HG02610 (cell line): ENCODE data around the gene BCO1.

ENCODE experiments used
- ATAC-seq: cut with Tn5 transposase; IDR thresholded peaks from one replicate; pipeline ENCODE4 v1.9.1; 2021; ENCODE audit warnings: mild to moderate bottlenecking, moderate library complexity; ENCODE audit not compliant: unreplicated experiment

The BCO1 gene

DNA sequence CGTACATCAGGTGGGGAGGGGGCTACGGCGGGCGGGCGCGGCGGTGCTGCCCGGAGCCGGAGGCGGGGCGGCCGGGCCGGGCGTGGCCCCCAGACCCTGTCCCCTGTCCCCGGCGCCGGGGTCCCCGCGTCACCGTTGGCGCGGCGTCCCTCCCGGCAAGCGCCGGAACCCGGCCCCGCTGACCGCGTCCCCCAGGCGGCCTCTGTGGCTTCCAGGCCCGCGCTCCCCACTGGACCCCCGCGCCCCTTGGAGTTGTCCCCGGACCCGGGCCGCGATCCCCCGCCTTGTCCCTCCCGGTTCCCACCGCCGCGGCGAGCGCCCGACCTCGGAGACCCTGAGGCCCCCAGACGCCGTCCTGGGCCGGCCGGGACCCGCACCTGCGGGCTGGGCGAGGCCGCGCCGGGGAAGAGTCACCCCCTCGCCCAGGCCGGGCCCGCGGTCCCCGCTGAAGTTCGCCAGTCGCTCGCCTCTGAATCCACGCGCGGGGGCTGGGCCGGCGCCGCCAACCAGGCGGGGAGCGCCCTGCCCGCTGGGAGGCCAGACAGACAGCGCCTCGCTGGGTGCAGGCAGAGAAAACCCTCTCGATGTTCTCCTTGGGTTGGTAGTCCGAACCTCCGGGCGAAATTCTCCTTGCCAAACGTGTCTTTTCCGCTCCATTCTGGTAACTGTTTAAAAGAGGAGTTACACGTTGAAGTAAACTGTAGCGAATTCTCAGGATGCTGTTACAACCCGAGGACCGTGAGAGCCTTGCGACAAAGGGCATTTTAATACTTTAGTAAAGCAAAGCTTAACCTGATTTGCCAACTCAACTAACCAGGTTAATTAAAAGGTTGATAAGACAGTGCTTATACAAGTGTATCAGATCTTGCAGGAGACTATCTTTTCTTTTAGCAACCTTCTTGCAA, 77.0 kb downstream of the BCO1 start:
- peak; percentile 28 for ATAC-seq

DNA sequence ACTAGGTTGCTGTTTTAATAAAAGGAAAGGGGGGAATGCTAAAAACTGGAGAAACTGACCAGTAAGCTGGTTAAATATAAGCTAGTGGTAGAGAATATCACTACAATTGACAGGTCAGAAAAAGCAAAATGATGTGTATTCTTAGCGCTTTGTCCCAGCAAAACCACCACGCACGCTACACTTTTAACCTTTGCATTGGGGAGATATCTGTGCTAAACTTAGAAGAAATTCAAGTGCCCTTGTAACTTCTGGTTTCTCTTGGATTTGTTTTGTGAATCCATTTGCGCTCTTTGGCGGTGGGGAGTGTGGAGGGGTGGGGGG, 77.6 kb downstream of the BCO1 start:
- no peak for ATAC-seq

DNA sequence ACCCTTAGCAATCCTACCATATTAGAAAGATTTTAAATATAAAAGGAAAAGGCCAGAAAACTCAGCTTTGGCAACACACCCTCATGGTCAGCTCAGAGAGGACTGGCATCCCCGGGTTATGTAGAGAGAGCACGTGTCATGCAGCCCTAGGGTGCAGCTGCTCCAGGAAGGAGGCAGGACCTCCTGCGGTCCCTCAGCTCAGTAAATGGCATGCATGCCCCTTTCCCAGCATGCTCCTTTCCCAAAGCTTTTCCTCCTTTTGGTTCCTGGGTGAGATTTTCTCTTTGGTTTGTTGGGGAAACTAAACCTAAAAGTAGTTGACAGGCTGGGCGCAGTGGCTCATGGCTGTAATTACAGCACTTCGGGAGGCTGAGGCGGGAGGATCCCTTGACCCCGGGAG, 80.2 kb downstream of the BCO1 start:
- no peak for ATAC-seq

DNA sequence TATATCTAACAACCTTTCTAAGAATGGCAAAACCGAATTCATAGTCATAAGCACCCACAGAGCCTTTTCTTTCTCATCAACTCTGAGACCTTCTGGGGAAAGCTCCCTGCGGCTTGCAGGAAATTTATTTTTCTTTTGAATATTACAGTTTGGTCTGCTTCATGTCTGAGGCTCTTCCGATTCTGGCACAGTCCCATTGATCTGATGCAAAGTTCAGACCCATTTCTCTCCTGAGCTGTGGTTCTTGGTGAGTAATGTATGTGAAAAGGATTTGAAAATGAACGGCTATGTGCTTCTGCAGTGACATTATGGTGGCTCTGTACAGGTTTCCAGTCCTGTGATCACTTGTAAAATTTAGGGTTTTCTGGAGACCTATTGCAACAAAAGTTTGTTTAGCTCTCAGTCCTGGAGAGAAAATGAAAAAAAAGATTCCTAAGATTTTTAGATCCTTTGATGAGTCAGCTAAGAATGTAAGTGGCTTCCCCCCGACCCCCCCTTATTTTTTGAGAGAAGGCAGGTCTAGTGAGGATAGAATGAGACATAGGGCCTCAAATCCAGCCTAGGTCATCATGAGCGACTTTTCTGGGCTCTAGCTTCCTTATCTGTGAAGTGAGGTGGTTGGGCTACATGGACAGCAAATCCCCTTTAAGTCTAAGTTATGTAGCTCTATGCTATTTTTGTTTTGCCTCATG, 80.9 kb downstream of the BCO1 start:
- ATAC-seq: no peak

DNA sequence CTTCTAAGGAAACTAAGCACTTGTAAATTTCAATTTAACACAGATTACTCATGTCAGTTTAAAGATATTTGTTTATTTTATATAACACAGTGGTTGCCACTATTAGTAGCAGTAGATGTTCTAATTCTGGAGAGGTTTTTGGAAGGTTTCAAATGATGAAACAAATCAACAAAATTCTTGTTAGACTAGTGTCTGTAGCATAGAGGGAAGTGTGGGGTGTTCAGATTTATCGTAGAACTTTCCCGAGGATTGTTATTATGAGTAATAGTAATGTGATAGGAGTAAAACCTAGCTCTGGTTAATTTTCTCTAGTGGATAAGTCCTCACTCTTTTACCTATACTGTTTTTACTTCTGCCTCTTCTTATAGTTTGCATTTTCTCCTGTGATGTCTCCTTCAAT, 82.5 kb downstream of the BCO1 start:
- ATAC-seq: no peak

DNA sequence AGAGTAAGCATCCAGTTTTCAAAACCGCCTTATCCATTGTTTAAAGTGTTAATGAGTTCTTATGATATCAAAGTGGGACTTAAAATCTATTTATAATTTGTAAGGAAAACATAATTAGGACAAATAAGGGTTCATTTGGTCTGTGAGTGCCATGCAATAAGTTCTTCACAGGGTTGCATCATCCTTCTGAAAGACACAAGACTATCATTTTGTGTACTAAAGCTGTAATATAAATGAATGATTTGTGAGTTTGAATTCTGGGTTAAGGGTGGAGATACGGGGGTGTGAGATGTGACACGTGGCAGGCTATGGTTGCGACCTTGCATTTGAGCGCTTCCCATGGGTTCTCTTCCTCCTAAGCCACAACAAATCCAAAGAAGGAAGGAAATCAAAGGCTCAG, 83.0 kb downstream of the BCO1 start:
- no peak for ATAC-seq

DNA sequence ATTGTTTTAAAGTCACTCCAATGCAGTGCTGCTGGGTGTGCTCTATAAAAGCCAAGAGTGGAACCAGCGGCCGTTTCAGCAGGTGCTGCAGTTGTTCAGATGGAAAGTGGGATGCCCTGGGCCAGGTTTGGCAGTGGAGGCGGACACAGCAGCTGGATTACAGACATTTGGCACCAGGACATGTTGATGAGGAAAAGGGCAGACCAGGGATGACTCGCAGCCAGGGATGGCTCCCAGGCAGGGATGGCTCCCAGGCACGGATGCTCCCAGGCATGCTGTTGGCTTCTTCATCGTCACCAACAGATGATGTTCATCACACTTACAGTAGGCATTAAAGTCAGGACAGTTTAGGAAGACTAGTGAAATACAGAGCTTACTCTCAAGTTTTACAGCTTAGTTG, 86.3 kb downstream of the BCO1 start:
- no peak for ATAC-seq

DNA sequence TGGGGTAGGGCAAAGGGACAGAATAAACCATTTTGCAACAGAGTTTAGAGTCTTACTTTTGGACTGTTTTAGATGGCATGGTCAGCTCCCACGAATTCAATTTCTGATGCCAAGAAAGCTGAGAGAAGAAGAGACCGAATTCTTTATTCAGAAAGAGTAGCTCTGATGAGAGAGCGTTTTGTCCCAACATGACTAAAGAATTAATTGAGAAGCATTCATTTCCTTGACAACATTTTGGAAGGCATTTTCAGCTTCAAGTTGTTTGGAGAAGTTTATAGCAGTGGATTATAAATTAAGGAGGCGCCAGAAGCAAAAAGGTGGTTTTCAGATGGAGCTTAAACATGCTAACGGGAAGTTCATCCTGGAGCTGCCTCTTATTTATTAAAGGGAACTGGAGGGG, 88.5 kb downstream of the BCO1 start:
- ATAC-seq: no peak

DNA sequence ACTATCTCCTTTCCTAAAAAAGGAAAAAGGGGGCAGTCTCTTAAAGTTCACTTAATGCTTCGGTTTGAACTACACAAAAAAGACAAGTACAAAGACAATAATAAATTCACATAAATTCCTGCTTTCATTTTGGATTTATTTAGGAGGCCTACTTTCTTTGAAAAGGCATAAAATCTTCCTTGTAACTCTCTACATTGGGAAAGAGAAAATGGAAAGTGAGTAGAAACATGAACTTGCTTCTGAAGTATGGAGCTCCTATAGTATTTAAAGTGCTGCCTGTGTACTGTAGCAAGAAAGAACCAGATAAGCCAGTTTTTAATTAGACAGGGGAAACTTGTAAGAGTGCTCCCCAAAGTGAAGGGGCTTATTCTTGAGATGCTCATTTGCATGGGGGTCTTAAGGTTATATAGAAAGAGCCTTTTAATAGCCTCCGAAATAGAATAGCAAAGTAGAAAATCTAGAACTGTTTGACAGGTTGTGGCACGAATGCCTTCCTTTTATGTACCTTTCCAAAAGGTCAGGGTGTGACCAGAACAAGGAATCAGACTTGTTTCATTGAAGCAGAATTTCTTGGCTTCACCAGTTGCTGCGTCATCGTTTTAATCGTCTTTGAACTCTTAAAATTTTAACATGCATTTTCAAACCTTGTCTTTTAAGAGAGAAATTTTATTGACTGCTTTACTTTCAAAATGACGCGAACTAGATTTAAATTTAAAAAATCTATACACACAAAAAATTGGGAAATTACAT, 89.1 kb downstream of the BCO1 start:
- ATAC-seq: no peak

DNA sequence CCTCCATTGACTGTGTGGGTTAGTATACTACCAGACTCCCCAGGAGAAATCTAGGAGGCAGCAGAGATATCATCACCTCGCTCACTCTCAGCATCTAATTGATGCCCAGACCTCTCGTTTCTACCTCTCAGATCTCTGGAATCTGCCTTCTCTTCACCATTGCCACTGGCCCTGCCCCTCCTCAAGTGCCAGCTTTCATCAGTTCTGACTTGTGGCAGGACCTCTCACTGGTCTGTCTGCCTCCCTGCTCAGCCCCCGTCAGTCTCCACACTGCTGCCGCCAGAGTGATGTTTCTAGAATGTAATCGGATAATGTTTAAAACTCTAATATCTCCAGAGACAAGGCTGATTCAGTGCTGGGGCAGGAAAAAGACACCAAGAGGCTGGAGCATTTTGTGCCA, 91.5 kb downstream of the BCO1 start:
- no peak for ATAC-seq

DNA sequence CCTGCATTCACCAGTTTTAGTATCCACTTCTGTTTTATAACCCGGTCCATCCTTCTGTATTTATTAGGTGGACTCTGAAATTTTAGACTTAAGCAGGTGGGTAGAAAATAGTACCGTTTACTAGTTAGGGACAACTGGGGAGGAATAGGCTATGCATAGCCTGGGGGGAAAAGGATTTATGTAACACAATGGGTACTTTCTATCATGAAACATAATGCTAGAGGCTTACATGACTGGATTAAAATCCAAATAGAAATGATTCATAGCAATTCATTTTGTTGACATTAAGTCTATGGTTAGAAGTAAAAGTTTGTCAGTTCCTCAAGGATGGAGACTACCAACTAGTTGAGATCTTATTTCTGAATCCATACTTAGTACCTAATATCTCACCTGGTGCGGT, 94.9 kb downstream of the BCO1 start:
- ATAC-seq: no peak

DNA sequence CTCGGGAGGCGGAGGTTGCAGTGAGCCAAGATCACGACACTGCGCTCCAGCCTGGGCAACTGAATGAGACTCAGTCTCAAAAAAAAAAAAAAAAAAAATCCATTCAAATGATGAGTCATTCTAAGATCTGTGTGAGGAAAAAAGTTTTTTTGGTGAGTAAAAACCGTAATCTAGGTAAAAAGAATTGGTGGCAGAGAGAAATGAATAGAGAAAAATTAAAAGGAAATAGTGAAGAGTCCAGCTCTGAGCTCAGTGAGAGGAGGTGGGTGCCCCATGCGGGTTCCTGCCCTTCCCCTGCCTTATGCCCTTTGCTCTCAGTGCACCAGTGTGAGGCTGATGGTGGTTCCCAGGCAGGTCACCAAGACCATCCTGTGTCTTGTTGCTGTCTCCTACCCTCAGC, 97.2 kb downstream of the BCO1 start:
- ATAC-seq: peak; percentile 50

DNA sequence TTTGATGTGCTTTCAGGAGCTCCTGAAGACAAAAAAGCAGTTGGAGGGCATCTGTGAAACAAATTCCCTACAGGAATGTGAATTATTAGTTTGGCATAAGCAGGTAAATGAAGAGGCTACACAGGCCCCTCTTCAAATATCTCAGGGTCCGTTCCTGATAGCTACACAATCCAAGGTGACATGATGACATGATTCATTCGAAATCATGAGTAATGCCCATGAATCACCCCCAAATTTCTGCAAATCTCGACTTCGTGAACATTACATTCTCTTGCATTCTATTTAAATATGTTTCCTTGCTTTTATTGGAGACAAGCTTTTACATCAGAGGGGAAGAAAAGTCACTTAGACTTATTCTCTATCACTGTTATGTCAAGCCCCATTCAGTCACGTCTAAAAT, 98.6 kb downstream of the BCO1 start:
- no peak for ATAC-seq
